ENCODE data around the gene ABCC2. TPM values are rescaled to one million over a fixed set of nuclear protein-coding genes. Genes with fewer than 3 reads are reported as not detected.

Gene ABCC2
- total RNA-seq, 4 donors from 2014 or later: 0.32 to 2.9 (median 0.42) TPM

- TF ChIP-seq CTCF (IDR thresholded peaks at IDR 0.05) (no peak), POLR2A (IDR thresholded peaks at IDR 0.05; ENCODE audit: low read depth) (no peak), EP300 (IDR thresholded peaks at IDR 0.05) (no peak), POLR2AphosphoS5 (IDR thresholded peaks at IDR 0.05) (no peak)
- WGBS: 76% methylated on average over 3 of the region's 3 CpGs
- Histone ChIP-seq H3K27me3 (no peaks in the 10 kb centered on the region), H3K36me3 (no peaks in the 10 kb centered on the region), H3K9me3 (no peaks in the 10 kb centered on the region), H3K4me1 (peaks cover 4 to 17% (median 12%) of the 10 kb centered on the region in 4 donors), H3K4me3 (no peak overlapping the region), H3K27ac (replicated peaks in 1 of 4) (no peak overlapping the region)
- no peak for DNase-seq (ENCODE audit: extremely low spot score)
- intact Hi-C loops (cut with DNase I): no loop called here
Observed at GRCh38 chr10:99853655-99854054, 71.2 kb downstream of the ABCC2 start.

GRCh38 chr10:99854860-99855259 lies 72.4 kb downstream of the ABCC2 start:
- Histone ChIP-seq H3K4me1 (peaks cover 4 to 12% (median 5%) of the 10 kb centered on the region in 4 donors), H3K9me3 (no peaks in the 10 kb centered on the region), H3K27me3 (no peaks in the 10 kb centered on the region), H3K27ac (replicated peaks in 1 of 4) (no peak overlapping the region), H3K36me3 (no peaks in the 10 kb centered on the region), H3K4me3 (no peak overlapping the region)
- TF ChIP-seq EP300 (IDR thresholded peaks at IDR 0.05) (no peak), CTCF (IDR thresholded peaks at IDR 0.05) (peak; percentile 33 to 53 (median 40))
- 24% methylated on average over 6 of the region's 6 CpGs for WGBS
- intact Hi-C loops (cut with DNase I): no loop called here
- DNase-seq (ENCODE audit: extremely low spot score): no peak

- peaks cover 0 to 4% (median 2%) of the 10 kb centered on the region in 4 donors for H3K4me1 ChIP-seq
- H3K36me3 ChIP-seq: no peaks in the 10 kb centered on the region
- WGBS: 91% methylated on average over 8 of the region's 8 CpGs
- intact Hi-C loops (cut with DNase I): no loop called here
- no peak for TF ChIP-seq EP300 (IDR thresholded peaks at IDR 0.05)
- TF ChIP-seq POLR2A (IDR thresholded peaks at IDR 0.05; ENCODE audit: low read depth): no peak
- TF ChIP-seq CTCF (IDR thresholded peaks at IDR 0.05): no peak
- TF ChIP-seq POLR2AphosphoS5 (IDR thresholded peaks at IDR 0.05): no peak
- no peak overlapping the region for H3K27ac ChIP-seq (replicated peaks in 1 of 4)
- DNase-seq (ENCODE audit: extremely low spot score): no peak
- H3K27me3 ChIP-seq: no peaks in the 10 kb centered on the region
- no peaks in the 10 kb centered on the region for H3K9me3 ChIP-seq
- no peak overlapping the region for H3K4me3 ChIP-seq
Observed at GRCh38 chr10:99855479-99856071, 73.1 kb downstream of the ABCC2 start.

- H3K4me3 ChIP-seq: no peak overlapping the region
- H3K27me3 ChIP-seq: no peaks in the 10 kb centered on the region
- intact Hi-C loops (cut with DNase I): no loop called here
- TF ChIP-seq POLR2A (IDR thresholded peaks at IDR 0.05; ENCODE audit: low read depth) (no peak), CTCF (IDR thresholded peaks at IDR 0.05) (no peak), EP300 (IDR thresholded peaks at IDR 0.05) (no peak), POLR2AphosphoS5 (IDR thresholded peaks at IDR 0.05) (no peak)
- WGBS: 88% methylated on average over 8 of the region's 8 CpGs
- no peaks in the 10 kb centered on the region for H3K36me3 ChIP-seq
- H3K9me3 ChIP-seq: no peaks in the 10 kb centered on the region
- DNase-seq (ENCODE audit: extremely low spot score): no peak
- H3K4me1 ChIP-seq: peaks cover 0 to 4% (median 0%) of the 10 kb centered on the region in 4 donors
- no peak overlapping the region for H3K27ac ChIP-seq (replicated peaks in 1 of 4)
Observed at GRCh38 chr10:99858849-99859248, 76.4 kb downstream of the ABCC2 start.

GRCh38 chr10:99859585-99859984 lies 77.1 kb downstream of the ABCC2 start:
- no peak for DNase-seq (ENCODE audit: extremely low spot score)
- no peaks in the 10 kb centered on the region for H3K27me3 ChIP-seq
- H3K36me3 ChIP-seq: no peaks in the 10 kb centered on the region
- H3K9me3 ChIP-seq: no peaks in the 10 kb centered on the region
- H3K27ac ChIP-seq (replicated peaks in 1 of 4): no peak overlapping the region
- TF ChIP-seq POLR2AphosphoS5 (IDR thresholded peaks at IDR 0.05): no peak
- TF ChIP-seq CTCF (IDR thresholded peaks at IDR 0.05): peak in 1 of 3 experiments; percentile 9
- whole genome bisulfite sequencing: 49% methylated on average over 5 of the region's 5 CpGs
- intact Hi-C loops (cut with DNase I): no loop called here
- H3K4me1 ChIP-seq: peaks cover 0 to 4% (median 0%) of the 10 kb centered on the region in 4 donors
- H3K4me3 ChIP-seq: no peak overlapping the region
